ENCODE measurements around the gene KIF6. TPM values are rescaled to one million over a fixed set of nuclear protein-coding genes. Genes with fewer than 3 reads are reported as not detected.
A peak's percentile ranks its signal among the peaks of the same experiment; 100 is the strongest.

KIF6 gene
- total RNA-seq, 1 experiment from 2014 or later = 0.11 TPM

DNA sequence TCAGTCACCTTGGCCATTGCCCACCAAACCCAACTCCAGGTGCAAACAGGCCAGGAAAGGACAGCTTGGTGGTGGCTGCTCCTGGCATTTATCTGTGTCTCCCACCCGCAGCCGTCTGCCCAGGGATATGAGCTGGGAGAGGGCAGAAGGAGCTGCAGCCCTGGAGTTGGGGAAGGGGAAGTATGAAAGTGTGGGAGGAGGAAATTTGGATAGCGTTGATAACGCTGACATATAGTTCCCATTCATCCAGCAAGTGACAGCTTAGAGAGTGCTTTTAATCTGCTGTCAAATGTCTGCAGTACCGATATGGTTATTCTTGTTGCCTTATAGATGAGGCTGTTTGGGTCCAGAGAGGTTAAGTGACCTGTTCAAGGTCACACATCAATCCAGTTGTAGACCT is 403.4 kb downstream of the KIF6 start:
- no peak for DNase-seq (ENCODE audit: low read depth)

DNA sequence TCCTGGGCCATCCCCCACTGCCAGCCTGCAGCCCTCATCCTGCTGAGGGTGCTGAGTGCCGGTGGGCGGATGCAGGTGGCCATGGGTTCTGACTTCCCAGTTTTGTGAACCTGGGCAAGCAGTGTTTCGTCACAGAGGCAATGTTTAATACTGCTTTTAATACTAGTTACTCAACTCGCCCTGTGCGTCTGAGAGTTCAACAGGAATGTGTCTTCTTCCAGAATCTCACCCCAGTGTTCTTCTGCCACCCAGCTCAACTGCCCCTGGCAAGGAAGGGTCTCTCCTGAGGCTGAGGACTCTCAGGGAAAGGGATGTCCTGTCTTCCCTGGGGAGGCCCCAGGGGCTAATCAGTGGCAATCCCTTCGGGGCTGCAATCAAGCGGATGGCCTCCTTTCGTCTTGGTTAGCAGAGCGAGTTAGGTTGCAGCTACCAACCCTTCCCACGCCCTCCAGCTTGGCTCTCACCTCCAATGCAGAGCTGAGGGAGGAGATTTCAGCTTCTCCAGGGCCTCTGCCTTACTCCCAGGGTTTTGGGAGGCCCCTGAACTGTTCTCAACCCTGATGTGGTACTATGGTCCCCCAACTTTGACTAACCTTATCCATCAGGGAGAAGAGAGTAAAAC is 404.7 kb downstream of the KIF6 start:
- DNase-seq (ENCODE audit: low read depth) = no peak

DNA sequence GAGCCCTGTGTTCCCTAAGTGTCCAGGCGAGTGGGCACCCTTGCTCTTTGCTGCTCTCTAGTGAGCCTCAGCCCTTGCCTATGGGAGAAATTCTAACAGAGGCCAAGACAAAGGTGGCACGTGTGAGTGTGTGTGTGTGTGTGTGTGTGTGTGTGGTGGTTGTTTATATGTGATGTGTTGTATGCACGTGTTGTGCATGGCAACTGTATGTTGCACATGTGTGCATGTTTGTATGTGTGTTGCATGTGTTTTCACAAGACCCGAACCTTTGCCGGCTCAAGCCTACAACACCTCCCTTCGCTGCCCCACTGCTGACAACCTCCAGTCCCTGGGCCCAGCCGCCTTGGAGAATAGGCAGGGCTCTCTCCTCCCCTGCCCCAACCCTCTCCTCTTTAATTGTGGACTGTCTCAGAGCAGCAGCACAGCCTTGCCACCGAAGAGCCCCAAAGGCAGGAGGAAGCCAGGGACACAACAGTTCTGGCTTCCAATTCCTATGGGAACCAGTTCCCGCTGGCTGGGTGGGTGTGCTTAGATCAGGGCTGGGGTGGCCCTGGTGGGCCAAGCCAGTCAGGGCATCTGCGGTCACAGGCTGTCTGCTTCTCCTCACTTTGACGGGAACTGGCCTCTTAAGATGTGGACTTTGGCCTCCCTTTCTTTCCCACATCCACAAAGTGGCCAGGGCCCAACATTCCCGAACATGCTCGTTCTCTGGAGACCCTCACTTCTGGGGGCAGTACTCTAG is 405.4 kb downstream of the KIF6 start:
- no peak for DNase-seq (ENCODE audit: low read depth)

DNA sequence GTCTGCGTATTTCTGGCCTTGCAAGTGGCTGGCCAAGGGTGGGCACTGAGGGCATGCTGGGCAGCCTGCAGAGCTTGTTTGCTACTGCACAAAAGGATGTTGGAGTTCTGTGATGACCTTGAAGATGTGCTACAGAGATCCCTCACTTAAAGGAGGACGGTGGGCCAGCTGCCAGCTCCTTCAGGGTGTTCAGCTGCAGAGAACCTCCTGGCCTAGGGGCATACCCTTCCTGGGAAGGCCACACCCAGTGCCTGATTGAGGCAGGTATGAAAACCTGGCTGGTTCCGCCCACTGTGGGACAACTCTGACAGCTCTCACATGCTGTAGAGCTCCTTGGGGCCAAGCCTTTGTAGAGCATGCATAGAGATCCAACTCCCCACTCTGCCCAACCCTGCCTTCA is 408.0 kb downstream of the KIF6 start:
- DNase-seq (ENCODE audit: low read depth) = no peak

DNA sequence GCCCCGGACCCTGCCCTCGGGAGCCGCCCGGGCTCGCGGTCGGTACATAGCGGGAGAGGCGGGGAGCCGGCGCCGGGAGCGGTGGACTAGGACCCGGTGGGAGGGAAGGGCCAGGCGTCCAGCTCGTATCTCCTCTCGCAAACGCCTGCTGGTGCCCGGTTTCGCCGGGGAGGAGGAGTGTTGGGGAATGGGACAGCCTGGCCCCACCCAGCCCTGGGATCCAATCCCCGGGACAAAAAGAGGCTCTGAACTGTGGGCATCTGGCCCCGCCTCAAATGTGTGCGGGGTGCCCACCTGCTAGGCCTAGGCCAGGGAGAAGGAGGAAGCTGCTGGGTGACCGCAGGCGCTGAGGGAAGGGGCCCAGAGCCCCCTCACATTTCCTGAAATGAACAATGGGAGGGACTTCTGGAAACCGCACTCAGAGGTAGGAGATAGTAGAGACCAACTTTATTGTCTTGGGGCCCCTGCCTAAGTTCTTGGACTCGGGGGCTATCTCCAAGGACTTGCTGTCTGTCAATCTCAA is 410.9 kb downstream of the KIF6 start, which contains the start of gene KCNK17:
TSS of gene KCNK17 (minus strand) at position 147 of the 523 bp plus-strand sequence. CDS start at position 48, 99 bp downstream.
- no peak for DNase-seq (ENCODE audit: low read depth)

DNA sequence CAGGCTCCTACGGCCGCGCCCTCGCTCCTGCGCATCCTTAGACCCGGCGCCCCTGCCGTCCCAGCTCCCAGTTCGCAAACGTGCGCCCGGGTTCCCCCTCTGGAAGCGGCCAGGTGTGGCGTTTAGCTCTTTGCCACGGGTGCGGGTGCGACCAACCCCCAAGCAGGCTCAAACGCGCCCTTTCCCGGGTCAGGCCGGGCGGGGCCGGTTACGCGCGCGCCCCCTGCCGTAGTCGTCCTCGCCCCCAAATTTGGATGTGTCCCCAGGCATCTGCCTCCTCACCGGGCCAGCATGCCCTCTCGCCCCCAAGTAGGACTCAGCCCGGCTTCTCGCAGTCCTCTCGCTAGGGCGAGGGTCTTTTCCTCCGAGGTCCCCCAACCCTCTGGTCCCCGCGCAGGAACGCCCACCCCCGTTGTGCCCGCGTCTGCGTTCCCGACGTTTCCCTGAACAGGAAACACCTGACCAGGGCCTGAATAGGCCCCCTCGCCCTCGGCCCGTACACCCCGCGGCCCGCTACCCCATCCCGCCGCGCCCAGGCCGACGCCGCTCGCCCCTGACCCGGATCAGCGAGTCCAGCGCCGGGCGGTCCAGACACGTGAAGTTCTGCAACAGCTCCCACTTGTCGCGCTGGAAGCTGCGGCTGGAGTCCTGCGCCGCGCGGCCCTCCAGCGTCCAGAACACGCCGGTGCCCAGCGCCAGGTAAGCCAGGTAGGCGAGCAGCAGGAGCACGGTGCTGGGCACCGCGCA is 411.5 kb downstream of the KIF6 start:
- DNase-seq (ENCODE audit: low read depth) = no peak

DNA sequence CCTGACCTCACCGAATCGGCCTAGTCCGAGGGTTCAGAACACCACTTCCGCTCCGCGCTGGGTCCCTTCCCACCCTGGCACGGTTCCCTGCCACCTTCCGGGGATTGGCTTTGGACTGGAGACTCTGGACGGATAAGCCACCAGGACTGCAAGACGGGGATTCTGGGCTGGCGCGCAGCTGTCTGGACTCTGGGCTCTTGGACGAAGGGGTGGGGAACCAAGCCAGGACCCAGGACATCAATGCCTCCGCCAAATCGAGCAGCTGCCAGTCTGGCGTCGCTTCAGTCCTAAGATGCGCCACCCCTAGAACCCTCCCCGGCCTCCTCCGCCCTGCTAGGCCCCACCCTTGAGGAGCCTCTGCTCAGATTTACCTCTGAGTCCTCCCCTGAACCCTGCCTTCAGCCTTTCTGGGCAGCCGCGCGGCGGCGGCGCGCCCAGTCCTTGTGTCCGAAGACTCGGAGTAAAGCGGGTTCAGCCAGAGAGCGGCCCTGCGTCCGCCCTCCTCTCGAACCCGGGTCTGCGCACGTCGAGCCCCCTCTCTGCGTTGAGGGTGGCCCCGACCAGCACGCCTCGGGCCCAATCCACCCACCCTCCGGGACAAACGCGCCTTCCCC is 412.2 kb downstream of the KIF6 start:
- no peak for DNase-seq (ENCODE audit: low read depth)

DNA sequence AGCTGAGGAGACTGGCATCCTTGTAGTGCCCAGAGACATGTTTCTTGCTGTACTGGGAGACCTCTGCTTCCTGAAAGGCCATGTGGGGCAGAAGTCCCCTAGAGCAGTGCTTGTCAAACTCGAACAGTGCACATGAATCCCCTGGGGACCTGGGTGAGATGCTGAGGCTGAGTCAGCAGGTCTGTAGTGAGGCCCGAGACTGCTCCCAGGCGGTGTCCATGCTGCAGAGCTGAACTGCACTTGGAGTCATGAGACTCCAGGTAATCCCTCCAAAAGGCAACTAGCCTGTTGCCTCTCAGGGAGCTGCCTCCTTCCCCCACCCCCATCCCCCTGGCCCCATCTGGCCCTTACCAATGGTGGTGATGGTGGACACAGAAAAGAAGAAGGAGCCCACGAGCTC is 414.7 kb downstream of the KIF6 start:
- no peak for DNase-seq (ENCODE audit: low read depth)

DNA sequence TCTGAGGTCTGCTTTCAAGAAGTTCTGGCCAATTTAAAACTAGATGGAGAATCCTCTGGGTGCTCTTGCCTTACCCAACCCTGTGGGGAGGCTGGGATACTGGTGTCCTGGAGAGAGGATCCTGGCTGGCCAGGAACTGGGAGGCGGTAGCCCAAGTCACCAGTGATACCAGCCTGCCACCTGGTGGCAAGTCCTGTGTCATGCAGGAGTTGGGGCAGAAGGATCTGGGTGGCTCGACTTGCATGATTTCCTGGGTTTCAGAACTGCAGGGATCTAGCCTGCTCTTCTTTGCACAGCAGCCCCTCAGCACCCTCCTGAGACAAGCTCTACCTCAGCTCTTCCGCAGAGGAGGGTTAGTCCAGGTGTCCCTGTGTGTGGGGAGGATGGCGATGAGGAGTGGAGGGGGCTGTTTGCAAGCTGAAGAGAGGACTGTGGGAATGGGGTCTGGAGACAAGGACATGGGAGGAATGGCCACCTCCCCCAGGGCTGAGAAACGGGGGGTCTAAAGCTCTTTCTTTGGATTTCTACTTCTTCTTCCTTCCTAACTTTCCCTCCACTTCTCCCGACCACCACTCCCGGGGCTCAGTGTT is 415.2 kb downstream of the KIF6 start:
- peak; percentile 80 for DNase-seq (ENCODE audit: low read depth)

DNA sequence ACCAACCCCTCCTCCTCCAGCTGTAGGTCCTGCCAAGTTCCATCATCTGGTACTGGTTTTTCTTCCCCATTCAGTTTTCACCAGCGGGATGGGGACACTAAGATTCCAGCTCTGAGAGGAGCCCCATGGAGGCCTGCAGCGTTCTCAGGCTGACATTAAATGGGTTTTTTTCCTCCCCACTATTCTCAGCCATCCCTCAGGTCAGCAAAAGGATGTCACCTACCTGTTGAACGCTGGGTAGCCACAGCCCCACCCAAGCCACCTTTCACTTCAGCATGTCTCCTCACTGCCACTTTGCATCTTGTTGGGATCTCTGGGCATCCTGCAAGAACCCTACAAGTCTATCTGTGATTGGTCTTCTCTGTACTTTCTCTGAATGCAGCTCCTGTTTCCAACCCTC is 417.7 kb downstream of the KIF6 start:
- no peak for DNase-seq (ENCODE audit: low read depth)

DNA sequence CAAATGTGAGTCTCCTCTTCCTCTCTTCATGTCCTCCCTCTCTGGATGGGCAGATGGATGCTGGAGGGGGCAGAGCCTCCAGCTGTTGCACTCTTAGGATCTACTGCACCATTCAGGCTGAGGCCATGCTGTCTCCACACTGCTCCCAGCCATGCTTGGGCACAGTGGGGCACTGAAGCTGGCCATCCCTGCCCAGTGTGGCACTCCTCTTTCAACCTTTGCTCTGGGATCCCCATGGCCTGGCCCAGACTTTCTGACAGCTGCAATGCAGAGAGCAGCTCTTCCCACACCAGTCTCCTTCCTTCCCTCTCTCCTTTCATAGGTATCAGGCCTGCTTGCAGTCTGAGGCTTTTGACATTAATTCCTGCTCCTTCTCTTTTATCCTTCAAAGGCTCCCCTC is 420.3 kb downstream of the KIF6 start:
- DNase-seq (ENCODE audit: low read depth) = no peak

DNA sequence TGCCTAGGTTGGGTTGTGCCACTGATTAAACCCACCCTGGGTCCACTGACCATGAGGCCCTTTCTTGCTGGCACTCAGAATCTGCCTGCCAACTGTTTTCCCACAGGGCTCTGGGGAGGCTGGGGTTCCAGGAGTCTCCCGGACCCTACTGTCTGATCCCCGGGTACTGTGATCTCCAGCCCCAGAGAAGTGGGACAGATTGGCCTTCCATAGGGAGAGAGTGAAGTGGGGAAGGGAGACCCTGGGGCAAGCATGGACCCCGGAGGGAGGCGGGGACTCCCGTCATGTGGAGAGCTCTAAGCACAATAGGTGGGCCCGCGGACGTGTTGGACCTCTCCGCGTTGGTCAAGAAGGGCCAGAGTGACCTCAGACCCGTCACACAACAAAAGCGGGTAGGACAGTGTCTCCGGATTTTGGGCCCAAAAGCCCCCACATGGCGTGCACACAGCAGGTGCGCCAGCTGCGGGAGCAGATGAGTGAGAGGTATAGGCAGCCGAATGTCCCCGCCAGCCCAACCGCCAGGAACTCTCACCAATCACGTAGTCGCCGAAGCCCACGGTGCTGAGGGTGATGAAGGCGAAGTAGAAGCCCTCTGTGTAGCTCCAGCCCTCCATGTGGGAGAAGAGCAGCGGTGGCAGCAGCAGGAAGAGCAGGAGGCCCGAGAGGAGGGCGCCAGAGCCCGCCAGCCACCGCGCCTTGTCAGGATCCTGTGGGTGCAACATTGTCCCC is 421.6 kb downstream of the KIF6 start:
- no peak for DNase-seq (ENCODE audit: low read depth)

DNA sequence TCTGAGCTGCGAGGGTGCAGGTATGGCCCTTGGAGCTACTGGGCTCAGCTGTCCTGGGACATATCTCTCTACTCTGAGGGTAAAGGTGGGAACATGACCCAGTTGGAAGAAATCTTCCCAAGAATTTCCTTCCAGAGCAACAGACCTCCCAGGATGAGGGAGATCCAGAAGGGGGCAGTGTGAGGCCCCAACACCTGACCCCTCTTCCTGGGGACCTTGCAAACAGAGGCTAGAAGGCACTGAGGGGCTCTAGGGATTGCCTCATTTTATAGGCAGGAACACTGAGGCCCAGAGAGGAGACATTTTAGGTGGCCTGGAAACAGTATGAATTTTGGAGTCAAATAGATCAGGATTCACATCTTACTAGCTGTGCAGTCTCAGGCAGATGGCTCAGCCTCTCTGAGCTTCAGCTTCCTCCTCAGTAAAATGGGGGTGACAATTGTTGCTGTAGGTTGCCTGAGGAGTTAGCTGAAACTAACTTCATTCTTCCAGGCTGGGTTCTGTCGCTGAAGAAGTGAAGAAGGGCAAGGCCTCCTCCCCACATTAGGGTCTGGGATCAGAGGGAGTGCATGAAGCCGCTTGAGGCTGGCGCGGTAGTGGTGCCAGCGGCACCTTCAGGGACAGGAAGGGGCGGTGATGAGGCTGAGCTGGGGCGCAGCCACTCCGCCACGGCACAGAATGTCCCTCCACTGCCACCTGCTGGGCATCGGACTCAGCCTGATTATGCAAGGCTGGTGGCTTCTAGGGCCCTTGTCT is 422.4 kb downstream of the KIF6 start:
- DNase-seq (ENCODE audit: low read depth) = peak; percentile 91

DNA sequence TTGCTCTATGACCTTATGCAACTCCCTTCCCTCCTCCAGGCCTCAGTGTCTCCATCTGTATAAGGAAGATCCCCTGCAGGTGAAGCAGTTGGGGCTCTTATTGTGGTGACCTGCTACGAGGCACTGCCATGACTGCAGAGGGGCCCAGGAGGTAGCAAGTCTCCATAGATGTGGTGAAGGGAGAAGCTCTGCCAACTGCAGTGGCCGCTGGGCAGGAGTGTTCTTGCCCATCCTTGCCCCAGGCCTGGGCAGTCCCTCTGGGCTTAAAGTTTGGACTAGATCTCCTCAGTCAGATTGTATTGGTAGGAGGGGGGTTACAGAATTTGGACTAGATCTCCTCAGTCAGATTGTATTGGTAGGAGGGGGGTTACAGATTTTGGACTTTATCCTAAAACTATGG is 423.2 kb downstream of the KIF6 start:
- DNase-seq (ENCODE audit: low read depth) = no peak

DNA sequence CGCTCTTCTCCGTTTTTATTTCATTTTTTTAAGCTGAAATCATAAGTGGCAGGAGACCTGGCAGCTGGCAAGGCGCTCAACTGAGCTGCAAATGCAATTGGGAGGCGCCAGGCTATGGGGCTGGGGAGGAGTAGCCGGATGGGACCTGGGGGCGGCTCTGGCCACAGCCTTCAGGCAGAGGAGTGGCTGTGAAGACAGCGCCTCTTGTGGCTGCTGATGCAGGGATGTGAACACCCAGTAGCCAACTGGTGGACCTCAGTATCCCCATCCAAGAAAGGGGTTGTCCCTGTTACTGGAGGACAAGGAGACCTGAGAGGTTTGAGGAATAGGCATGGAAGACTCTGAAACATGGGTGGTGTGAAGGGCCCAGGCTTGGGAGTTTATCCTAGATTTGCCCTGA is 423.6 kb downstream of the KIF6 start:
- peak; percentile 65 for DNase-seq (ENCODE audit: low read depth)

DNA sequence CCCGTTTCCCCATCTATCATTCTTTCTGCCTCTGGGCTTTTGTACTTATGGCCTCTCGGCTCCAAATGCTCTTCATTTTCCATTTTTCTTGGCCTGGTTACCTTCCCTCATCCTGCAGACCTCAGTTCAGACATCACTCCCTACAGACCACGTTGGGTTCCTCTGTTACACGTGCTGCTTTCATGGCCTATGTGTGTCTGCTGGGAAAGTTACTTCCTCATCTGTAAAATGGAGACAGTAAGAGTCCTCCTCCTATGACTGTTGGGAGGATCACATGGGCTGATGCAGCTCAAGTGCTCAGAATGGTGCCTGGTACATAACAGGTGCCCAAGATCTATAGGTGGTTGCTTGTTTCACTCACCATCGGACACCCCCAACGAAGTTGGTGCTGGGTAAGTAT is 424.5 kb downstream of the KIF6 start:
- DNase-seq (ENCODE audit: low read depth) = no peak

DNA sequence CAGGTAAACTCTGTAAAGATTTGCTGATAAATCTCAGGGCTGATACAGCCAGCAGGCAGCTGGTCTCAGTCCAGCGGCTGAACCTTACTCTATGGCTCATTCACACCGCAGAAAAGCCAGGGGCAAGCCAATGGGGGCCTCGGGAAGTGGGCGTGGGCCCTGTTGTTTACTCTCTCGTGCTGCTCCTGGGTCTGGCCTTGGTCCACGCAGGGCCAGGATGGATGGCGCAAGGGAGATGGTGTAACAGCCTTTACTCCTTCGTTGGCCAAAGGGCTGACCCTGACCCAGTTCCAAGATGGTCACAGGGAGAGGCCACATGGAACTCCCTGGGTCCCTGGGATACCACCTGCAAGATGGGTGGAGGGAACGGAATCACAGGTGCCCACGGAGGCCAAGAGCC is 427.1 kb downstream of the KIF6 start:
- DNase-seq (ENCODE audit: low read depth) = no peak

DNA sequence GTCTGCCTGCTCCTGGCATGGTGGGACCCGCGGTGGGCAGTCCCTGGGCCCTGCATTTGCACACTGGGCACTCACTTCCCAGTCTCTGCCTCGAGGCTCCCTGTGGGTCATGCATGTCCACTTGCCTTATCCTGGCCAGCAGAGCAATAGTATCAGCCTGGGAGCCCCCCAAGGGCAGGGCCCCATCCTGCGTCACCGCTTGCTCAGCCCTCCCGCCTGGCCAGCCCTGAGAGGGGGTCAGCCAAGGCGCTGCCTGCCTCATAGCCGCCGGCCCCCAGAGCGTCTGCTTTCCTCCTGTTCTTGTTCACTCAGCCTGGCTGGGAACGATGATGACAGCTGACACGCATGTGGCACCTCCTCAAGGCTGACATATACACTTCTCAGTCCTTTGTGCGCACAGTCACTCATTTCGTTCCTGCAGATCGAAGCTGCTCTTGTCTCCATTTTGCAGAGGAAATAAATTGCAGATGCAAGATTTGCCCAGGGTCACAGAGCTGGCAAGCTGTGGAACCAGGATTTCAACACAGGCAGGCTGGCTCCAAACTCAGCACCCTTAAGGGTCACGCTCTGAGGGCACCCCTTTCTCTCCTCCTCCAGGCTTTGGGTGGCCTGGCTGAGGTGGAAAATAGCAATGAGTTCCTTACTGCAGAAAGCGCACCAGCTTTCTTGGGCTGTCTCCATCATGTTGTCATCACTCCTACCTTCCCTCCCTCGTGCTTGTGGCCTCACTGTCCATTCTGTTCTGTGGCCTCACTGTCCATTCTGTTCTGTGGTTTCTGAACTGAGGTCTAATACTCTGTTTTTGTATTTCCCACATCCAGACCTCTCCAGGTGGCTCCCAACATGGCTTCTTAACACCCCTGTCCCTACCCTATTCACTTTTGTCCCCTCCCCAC is 428.2 kb downstream of the KIF6 start:
- DNase-seq (ENCODE audit: low read depth) = peak; percentile 75

DNA sequence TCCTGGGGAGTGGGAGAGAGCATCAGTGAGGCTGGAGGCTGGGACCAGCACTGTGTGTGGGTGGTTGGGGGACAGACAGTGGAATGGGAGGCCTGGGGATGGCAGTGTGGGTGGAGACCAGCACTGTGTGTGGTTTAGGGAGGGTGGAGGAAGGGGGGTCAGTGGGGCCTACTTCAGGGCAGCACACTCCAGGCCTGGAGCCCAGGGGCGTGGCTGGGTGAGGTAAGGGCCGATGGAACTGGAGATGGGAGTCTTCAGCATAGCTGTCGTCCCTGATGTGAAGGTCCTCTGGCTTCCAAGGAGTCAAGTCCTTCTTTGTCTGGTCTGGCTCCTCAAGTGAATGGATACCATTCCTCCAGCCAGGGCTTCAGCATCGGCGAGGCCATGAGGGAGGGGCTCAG is 429.6 kb downstream of the KIF6 start:
- peak; percentile 64 for DNase-seq (ENCODE audit: low read depth)

Data from Daoy (cell line).